H1 (cell line): ENCODE measurements around the gene SORCS3. TPM values are rescaled to one million over a fixed set of nuclear protein-coding genes. Genes with fewer than 3 reads are reported as not detected.
A peak's percentile ranks its signal among the peaks of the same experiment; 100 is the strongest.

Experiments used
- CTCF ChIA-PET: fragments of 300-600 bp; sonication (Branson Sonifier 250); formaldehyde crosslinking; loops from one replicate; lab custom pipeline; 2021; ENCODE audit not compliant: partially characterized antibody; lab: Charles Lee
- POLR2A ChIA-PET: fragments of 300-600 bp; sonication (Branson Sonifier 250); formaldehyde crosslinking; loops from one replicate; lab custom pipeline; 2021; ENCODE audit warnings: inconsistent platforms; ENCODE audit not compliant: partially characterized antibody; lab: Charles Lee
- DNase-seq, 2 experiments: peaks; one replicate each; pipeline versions ENCODE4 v3.0.0 to v3.0.0-alpha.2; 2010 to 2022; ENCODE audit warnings: low spot score in 2 of 2, low read depth in 1 of 2, mixed read lengths in 1 of 2
- FAIRE-seq: peaks from 2 replicates; lab custom pipeline; 2011; peaks lifted over from hg19 to GRCh38; lab: Jason Lieb, UNC
- H2AFZ ChIP-seq: 2 replicates; pipeline ENCODE4 v1.8.1; 2012; ENCODE audit warnings: low read length, inconsistent platforms
- H2AK5ac ChIP-seq: 2 replicates; pipeline ENCODE4 v1.6.1; 2013; ENCODE audit warnings: low read depth, low read length
- H2BK120ac ChIP-seq: replicated peaks from 2 replicates; pipeline ENCODE3; 2013; ENCODE audit warnings: low read depth, low read length, inconsistent platforms
- H2BK12ac ChIP-seq: 2 replicates; pipeline ENCODE4 v1.6.1; 2013; ENCODE audit warnings: low read depth, low read length
- H2BK15ac ChIP-seq: 2 replicates; pipeline ENCODE4 v1.6.1; 2013; ENCODE audit warnings: low read length
- H2BK20ac ChIP-seq: 2 replicates; pipeline ENCODE4 v1.6.1; 2013; ENCODE audit warnings: low read length
- H2BK5ac ChIP-seq: 2 replicates; pipeline ENCODE4 v1.6.1; 2013; ENCODE audit warnings: low read depth, low read length
- H3K14ac ChIP-seq: 2 replicates; pipeline ENCODE4 v1.6.1; 2013; ENCODE audit warnings: inconsistent platforms; ENCODE audit not compliant: insufficient read length
- H3K18ac ChIP-seq: 2 replicates; pipeline ENCODE4 v1.6.1; 2013; ENCODE audit warnings: low read length; ENCODE audit errors: extremely low read depth
- H3K23ac ChIP-seq: 2 replicates; pipeline ENCODE4 v1.6.1; 2013; ENCODE audit warnings: inconsistent platforms; ENCODE audit not compliant: insufficient read length
- H3K23me2 ChIP-seq: 2 replicates; pipeline ENCODE4 v1.6.1; 2013; ENCODE audit warnings: low read depth, low read length
- H3K27ac ChIP-seq: 2 replicates; pipeline ENCODE4 v1.6.1; 2011; ENCODE audit warnings: low read depth, low read length, inconsistent platforms
- H3K27me3 ChIP-seq, 4 experiments: replicated peaks in 1 of 4; 1 replicate in 1 of 4; 2 replicates in 3 of 4; pipeline versions ENCODE4 v1.6.1 to v1.8.1; 2011 to 2013; ENCODE audit warnings: low read length in 3 of 4, mild to moderate bottlenecking in 3 of 4, inconsistent platforms in 2 of 4, mixed read lengths in 2 of 4, moderate library complexity in 1 of 4; ENCODE audit not compliant: control insufficient read depth in 3 of 4, insufficient read depth in 3 of 4; ENCODE audit errors: extremely low read depth in 1 of 4
- H3K36me3 ChIP-seq, 4 experiments: 2 replicates each; pipeline versions ENCODE4 v1.6.1 to v1.8.1; 2011 to 2013; ENCODE audit warnings: mild to moderate bottlenecking in 4 of 4, low read length in 3 of 4, moderate library complexity in 2 of 4, control low read depth in 1 of 4, inconsistent platforms in 1 of 4; ENCODE audit not compliant: insufficient read depth in 4 of 4, control insufficient read depth in 2 of 4
- H3K4ac ChIP-seq: replicated peaks from 2 replicates; pipeline ENCODE3; 2013; ENCODE audit warnings: low read length, low read depth, mixed read lengths, inconsistent platforms; ENCODE audit not compliant: insufficient read length
- H3K4me1 ChIP-seq, 4 experiments: replicated peaks in 1 of 4; 1 replicate in 1 of 4; 2 replicates in 3 of 4; pipeline versions ENCODE4 v1.6.1 to v1.8.1; 2011 to 2013; ENCODE audit warnings: low read length in 3 of 4, inconsistent platforms in 2 of 4, mixed read lengths in 1 of 4; ENCODE audit not compliant: insufficient read depth in 4 of 4, control insufficient read depth in 3 of 4
- H3K4me2 ChIP-seq, 2 experiments: 2 replicates each; pipeline versions ENCODE4 v1.6.1 to v1.8.1; 2011 to 2013; ENCODE audit warnings: low read depth in 2 of 2, low read length in 2 of 2, control low read depth in 1 of 2, inconsistent platforms in 1 of 2, mild to moderate bottlenecking in 1 of 2; ENCODE audit not compliant: insufficient read depth in 1 of 2
- H3K4me3 ChIP-seq, 4 experiments: fragments of 200-600, 300-600 bp in 1 of 4; sonication (generic), shearing (Covaris generic), sonication (Bioruptor Twin) in 1 of 4; 2 replicates each; pipeline versions ENCODE4 v1.5.1 to v1.8.1; 2011 to 2016; ENCODE audit warnings: low read length in 4 of 4, low read depth in 3 of 4, control low read depth in 2 of 4, inconsistent platforms in 2 of 4, mild to moderate bottlenecking in 2 of 4, mixed read lengths in 1 of 4, moderate library complexity in 1 of 4; ENCODE audit not compliant: insufficient read depth in 2 of 4; ENCODE audit errors: extremely low read depth in 1 of 4
- H3K56ac ChIP-seq: replicated peaks from 2 replicates; pipeline ENCODE3; 2013; ENCODE audit warnings: low read depth, mild to moderate bottlenecking, mixed read lengths, low read length, inconsistent platforms; ENCODE audit not compliant: insufficient read length
- H3K79me1 ChIP-seq: 2 replicates; pipeline ENCODE4 v1.6.1; 2013; ENCODE audit warnings: low read depth, low read length, control low read depth
- H3K79me2 ChIP-seq, 2 experiments: 2 replicates each; pipeline versions ENCODE4 v1.6.1 to v1.8.1; 2012 to 2013; ENCODE audit warnings: low read length in 2 of 2, mild to moderate bottlenecking in 2 of 2, inconsistent platforms in 1 of 2; ENCODE audit not compliant: insufficient read depth in 2 of 2, control insufficient read depth in 1 of 2
- H3K9ac ChIP-seq, 4 experiments: replicated peaks in 1 of 4; 1 replicate in 1 of 4; 2 replicates in 3 of 4; pipeline versions ENCODE4 v1.6.1 to v1.8.1; 2011 to 2013; ENCODE audit warnings: low read depth in 3 of 4, low read length in 3 of 4, control low read depth in 2 of 4, mild to moderate bottlenecking in 2 of 4, moderate library complexity in 2 of 4, inconsistent platforms in 1 of 4; ENCODE audit errors: extremely low read depth in 1 of 4
- H3K9me3 ChIP-seq, 2 experiments: 2 replicates each; pipeline versions ENCODE4 v1.6.1 to v1.8.1; 2012 to 2013; ENCODE audit warnings: mild to moderate bottlenecking in 2 of 2, moderate library complexity in 2 of 2, control low read depth in 1 of 2, inconsistent platforms in 1 of 2, low read depth in 1 of 2, low read length in 1 of 2, mixed read lengths in 1 of 2; ENCODE audit not compliant: insufficient read depth in 2 of 2
- H4K20me1 ChIP-seq, 2 experiments: replicated peaks in 1 of 2; 2 replicates each; pipeline versions ENCODE3 to v1.8.1; 2011 to 2013; ENCODE audit warnings: inconsistent platforms in 2 of 2, low read length in 2 of 2, mild to moderate bottlenecking in 1 of 2; ENCODE audit not compliant: insufficient read depth in 2 of 2, control insufficient read depth in 1 of 2
- H4K5ac ChIP-seq: 2 replicates; pipeline ENCODE4 v1.6.1; 2013; ENCODE audit warnings: low read length, low read depth, mixed read lengths, inconsistent platforms; ENCODE audit not compliant: insufficient read length
- H4K8ac ChIP-seq: 2 replicates; pipeline ENCODE4 v1.8.0; 2013; ENCODE audit warnings: mild to moderate bottlenecking, moderate library complexity, low read length, inconsistent platforms; ENCODE audit not compliant: insufficient read depth; ENCODE audit errors: extremely low read depth
- H4K91ac ChIP-seq: replicated peaks from 2 replicates; pipeline ENCODE3; 2013; ENCODE audit warnings: low read length, mixed read lengths, inconsistent platforms; ENCODE audit not compliant: insufficient read length
- EGR1 ChIP-seq: IDR thresholded peaks from 2 replicates; pipeline ENCODE4 v1.6.1; 2011; ENCODE audit warnings: low read depth, low read length, borderline replicate concordance
- RAD21 ChIP-seq, 2 experiments: IDR thresholded peaks in 1 of 2; conservative IDR thresholded peaks in 1 of 2; 2 replicates each; pipeline ENCODE4 v1.6.1; 2011; ENCODE audit warnings: low read depth in 2 of 2, low read length in 2 of 2, improper control_type of control experiment in 1 of 2, inconsistent platforms in 1 of 2, mild to moderate bottlenecking in 1 of 2, moderate library complexity in 1 of 2
- SIRT6 ChIP-seq: IDR thresholded peaks from one replicate; pipeline ENCODE4 v1.7.1; 2012; ENCODE audit warnings: low read length, inconsistent platforms
- WGBS, 2 experiments: shearing (Covaris generic) in 1 of 2; methylation state at CpG; one replicate each; pipeline versions ENCODE4 v1.1.6 to v1.1.7; 2013 to 2015; ENCODE audit warnings: low lambda C conversion rate in 2 of 2, mixed read lengths in 2 of 2, inconsistent platforms in 1 of 2, low coverage in 1 of 2, missing lambda C conversion rate in 1 of 2; ENCODE audit not compliant: insufficient replicate concordance in 2 of 2, insufficient coverage in 1 of 2, insufficient read length in 1 of 2; ENCODE audit errors: extremely low coverage in 1 of 2, missing lambda C conversion rate in 1 of 2; 5-methylcytosine and 5-hydroxymethylcytosine counted together
- polyA plus RNA-seq, 7 experiments: library from polyadenylated mRNA; depleted of rRNA in 3 of 7; stranded (reverse) in 5 of 7; unstranded in 2 of 7; fragments of >200 nt in 5 of 7; fragments of 200-250 nt in 2 of 7; gene quantifications; 1 replicate in 5 of 7; 2 replicates in 1 of 7; 4 replicates in 1 of 7; pipeline versions ENCODE4 v1.2.1 to v1.2.3, GENCODE V29; 2011 to 2013; ENCODE audit warnings: missing spikeins in 2 of 7, mixed read lengths in 2 of 7
- total RNA-seq: library from RNA; stranded (reverse); fragmentation: NEBNext Ultra II Directional; extraction: Animal tissue kit (Norgen Biotek cat#: 25700); gene quantifications from 2 replicates; pipeline ENCODE4 v1.2.1, GENCODE V29; 2021

The SORCS3 gene
- total and polyA plus RNA-seq, 2 of the 8 experiments (the other 6 are each of a cell fraction or from before 2014, with no cell fraction given) = 0.26 to 0.88 TPM

DNA sequence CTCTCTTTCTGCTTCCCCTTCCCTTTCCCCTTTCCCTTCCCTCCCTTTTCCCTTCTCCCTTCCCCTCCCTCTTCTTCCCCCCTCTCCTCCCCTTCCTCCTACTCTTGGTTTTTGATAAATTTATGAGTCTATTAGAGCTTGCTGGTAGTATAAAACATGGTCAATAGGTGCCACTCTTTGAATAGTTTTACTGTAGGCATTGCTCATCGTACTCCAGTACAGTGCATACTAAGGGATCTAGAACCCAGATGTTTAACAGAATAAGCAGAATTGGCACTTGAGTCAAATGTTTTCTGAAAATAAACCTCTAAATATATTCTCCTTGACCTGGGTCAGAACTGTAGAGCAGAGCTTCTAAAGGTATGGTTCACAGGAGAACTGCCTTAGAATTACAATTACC is 126.7 kb downstream of the SORCS3 start:
- Histone ChIP-seq H3K4me3 (no peak overlapping the region), H2BK5ac (no peak overlapping the region), H3K56ac (no peak overlapping the region), H3K27me3 (no peaks in the 10 kb centered on the region; a peak in 3 of 7 replicates), H4K91ac (no peak overlapping the region), H3K23me2 (no peaks in the 10 kb centered on the region), H3K36me3 (no peaks in the 10 kb centered on the region), H3K4ac (no peak overlapping the region), H3K14ac (no peak overlapping the region), H4K20me1 (no peaks in the 10 kb centered on the region), H3K4me1 (peaks cover 0 to 2% (median 0%) of the 10 kb centered on the region in 4 experiments; a peak in 1 of 7 replicates), H3K79me2 (no peaks in the 10 kb centered on the region), H2BK120ac (no peak overlapping the region), H3K23ac (no peak overlapping the region), H2AK5ac (no peak overlapping the region), H4K8ac (no peak overlapping the region), H3K9me3 (no peaks in the 10 kb centered on the region), H2AFZ (no peak overlapping the region), H2BK12ac (no peak overlapping the region), H2BK15ac (no peak overlapping the region), H3K27ac (no peak overlapping the region), H3K18ac (no peak overlapping the region), H4K5ac (no peak overlapping the region), H2BK20ac (no peak overlapping the region), H3K79me1 (no peaks in the 10 kb centered on the region), H3K4me2 (no peak overlapping the region), H3K9ac (no peak overlapping the region)
- no peak for TF ChIP-seq SIRT6
- TF ChIP-seq EGR1 = peak; percentile 51; the same call in 1 of the 2 replicates
- TF ChIP-seq RAD21 (IDR thresholded peaks at IDR 0.05 in 1 of 2, conservative IDR thresholded peaks at IDR 0.05 in 1 of 2; ENCODE audit: low read depth in 2 of 2, low read length in 2 of 2) = peak; percentile 26 to 36; a peak in 3 of 4 replicates
- ChIA-PET CTCF (interaction anchor here (0.7 to 2.4 kb wide), 7 partner anchors 10 to 1968 kb away, joined by 3 to 9 read pairs (median 3); no protein-coding TSS in a partner anchor), POLR2A (no interaction called here)
- no peak for DNase-seq
- FAIRE-seq = no peak
- WGBS, 2 experiments = 90% methylated on average over 1 of the region's 1 CpG; no CpG with 5 or more reads in 1 of the 2 experiments
